HCT116 (cell line): ENCODE data around the gene PTCD3. TPM values are rescaled to one million over a fixed set of nuclear protein-coding genes. Genes with fewer than 3 reads are reported as not detected.

Source experiments
- ATAC-seq: fragments of 200-7000 bp; cut with Tn5 transposase; 2 replicates; pipeline ENCODE4 v1.9.1; 2020; ENCODE audit warnings: mild to moderate bottlenecking, moderate library complexity
- BruUV-seq: library from RNA; stranded (reverse); fragments of 400-500 nt; replicated peaks from 2 replicates; lab custom pipeline; 2021; lab: Mats Ljungman, UMichigan
- CTCF ChIA-PET: fragments of 300-600 bp; sonication (Branson Sonifier 250); formaldehyde crosslinking; loops from one replicate; lab custom pipeline; 2021; ENCODE audit warnings: antibody characterized with exemption; lab: Charles Lee
- POLR2A ChIA-PET: fragments of 300-600, 350-600 bp; sonication (Branson Sonifier 250); formaldehyde crosslinking; loops from one replicate; lab custom pipeline; 2021; ENCODE audit warnings: antibody characterized with exemption; lab: Charles Lee
- RAD21 ChIA-PET, 2 experiments: fragments of 300-600 bp; sonication (Branson Sonifier 250); formaldehyde crosslinking; loops; one replicate each; lab custom pipeline; 2023; ENCODE audit warnings: low total read pairs in 2 of 2; ENCODE audit not compliant: uncharacterized antibody in 2 of 2, unreplicated experiment in 2 of 2, low non-redundant PET in 1 of 2; lab: Charles Lee
- DNase-seq: peaks from one replicate; pipeline ENCODE4 v3.0.0-alpha.2; 2010; ENCODE audit warnings: low read depth, low spot score
- H2AFZ ChIP-seq: fragments of 200-600 bp; shearing (Covaris generic), sonication (generic); 2 replicates; pipeline ENCODE4 v1.6.1; 2017; ENCODE audit warnings: low read depth, mixed run types, mixed read lengths, antibody characterized with exemption, low read length; ENCODE audit not compliant: poor library complexity, severe bottlenecking
- H3K27ac ChIP-seq: 2 replicates; pipeline ENCODE4 v1.5.1; 2012; ENCODE audit warnings: low read depth, low read length
- H3K27me3 ChIP-seq: fragments of 200-600 bp; sonication (generic); 2 replicates; pipeline ENCODE4 v1.6.1; 2016; ENCODE audit warnings: mixed run types, low read length, mixed read lengths; ENCODE audit not compliant: insufficient read depth
- H3K36me3 ChIP-seq, 2 experiments: fragments of 200-500 bp in 1 of 2; fragments of 200-600 bp in 1 of 2; sonication (Bioruptor generic) in 1 of 2; sonication (generic) in 1 of 2; 2 replicates each; pipeline versions ENCODE4 v1.5.1 to v1.6.1; 2014 to 2016; ENCODE audit warnings: low read length in 2 of 2, inconsistent platforms in 1 of 2, mixed read lengths in 1 of 2, mixed run types in 1 of 2; ENCODE audit not compliant: insufficient read depth in 2 of 2, control insufficient read depth in 1 of 2
- H3K4me1 ChIP-seq, 2 experiments: fragments of 200-600 bp in 1 of 2; sonication (generic) in 1 of 2; 2 replicates each; pipeline versions ENCODE4 v1.5.1 to v1.6.1; 2012 to 2017; ENCODE audit warnings: low read length in 2 of 2, inconsistent platforms in 1 of 2, mild to moderate bottlenecking in 1 of 2, mixed read lengths in 1 of 2, mixed run types in 1 of 2, moderate library complexity in 1 of 2; ENCODE audit not compliant: insufficient read depth in 2 of 2, control insufficient read depth in 1 of 2
- H3K4me2 ChIP-seq: fragments of 200-600 bp; sonication (generic); 2 replicates; pipeline ENCODE4 v1.6.1; 2017; ENCODE audit warnings: mixed run types, low read length, mixed read lengths
- H3K4me3 ChIP-seq, 2 experiments: fragments of 200-600 bp in 1 of 2; sonication (generic) in 1 of 2; replicated peaks in 1 of 2; 2 replicates each; pipeline ENCODE4 v1.5.1; 2011 to 2016; ENCODE audit warnings: low read length in 2 of 2, control low read depth in 1 of 2, low read depth in 1 of 2, mild to moderate bottlenecking in 1 of 2, mixed read lengths in 1 of 2, mixed run types in 1 of 2
- H3K79me2 ChIP-seq: fragments of 200-600 bp; sonication (generic); 2 replicates; pipeline ENCODE4 v1.6.1; 2017; ENCODE audit warnings: mild to moderate bottlenecking, mixed run types, low read length, moderate library complexity, mixed read lengths; ENCODE audit not compliant: insufficient read depth
- H3K9ac ChIP-seq: fragments of 200-600 bp; sonication (generic); 2 replicates; pipeline ENCODE4 v1.6.1; 2016; ENCODE audit warnings: low read length, mixed read lengths
- H3K9me2 ChIP-seq: fragments of 200-600 bp; sonication (generic), shearing (Covaris generic); 2 replicates; pipeline ENCODE4 v1.6.1; 2017; ENCODE audit warnings: mixed run types, mild to moderate bottlenecking, moderate library complexity; ENCODE audit not compliant: insufficient read depth
- H3K9me3 ChIP-seq, 2 experiments: fragments of 200-500 bp in 1 of 2; fragments of 200-600 bp in 1 of 2; sonication (Bioruptor generic) in 1 of 2; sonication (generic) in 1 of 2; 2 replicates each; pipeline ENCODE4 v1.6.1; 2014 to 2017; ENCODE audit warnings: low read length in 2 of 2, mixed read lengths in 2 of 2, inconsistent platforms in 1 of 2, low read depth in 1 of 2, mild to moderate bottlenecking in 1 of 2, mixed run types in 1 of 2, moderate library complexity in 1 of 2; ENCODE audit not compliant: control insufficient read depth in 1 of 2, insufficient read depth in 1 of 2
- H4K20me1 ChIP-seq: fragments of 200-600 bp; sonication (generic), shearing (Covaris generic); 2 replicates; pipeline ENCODE4 v1.6.1; 2017; ENCODE audit warnings: mixed run types, mild to moderate bottlenecking, moderate library complexity; ENCODE audit not compliant: insufficient read depth
- ATF3 ChIP-seq: IDR thresholded peaks from 2 replicates; pipeline ENCODE4 v1.6.1; 2012
- CTCF ChIP-seq, 3 experiments: fragments of 200-600 bp in 1 of 3; sonication (generic) in 1 of 3; IDR thresholded peaks in 2 of 3; conservative IDR thresholded peaks in 1 of 3; 2 replicates each; pipeline ENCODE4 v1.5.1; 2012 to 2017; ENCODE audit warnings: low read depth in 2 of 3, low read length in 2 of 3, antibody characterized with exemption in 1 of 3, borderline replicate concordance in 1 of 3, control low read depth in 1 of 3, mild to moderate bottlenecking in 1 of 3, mixed read lengths in 1 of 3, mixed run types in 1 of 3, moderate library complexity in 1 of 3; ENCODE audit not compliant: insufficient read depth in 1 of 3
- ELF1 ChIP-seq: IDR thresholded peaks from 2 replicates; pipeline ENCODE4 v1.6.1; 2012; ENCODE audit warnings: low read depth, borderline replicate concordance
- EZH2 ChIP-seq: fragments of 200-600 bp; sonication (generic); IDR thresholded peaks from 2 replicates; pipeline ENCODE4 v1.6.1; 2017; ENCODE audit warnings: antibody characterized with exemption, mixed run types
- MAX ChIP-seq: IDR thresholded peaks from 2 replicates; pipeline ENCODE4 v1.6.1; 2012
- POLR2A ChIP-seq: IDR thresholded peaks from 2 replicates; pipeline ENCODE4 v1.7.0; 2011; ENCODE audit warnings: borderline replicate concordance; ENCODE audit not compliant: insufficient read depth, insufficient read length; ENCODE audit errors: extremely low read depth
- POLR2AphosphoS5 ChIP-seq: IDR thresholded peaks from 2 replicates; pipeline ENCODE4 v1.6.1; 2011; ENCODE audit warnings: mild to moderate bottlenecking, low read depth, low read length, moderate library complexity
- RAD21 ChIP-seq: IDR thresholded peaks from 2 replicates; pipeline ENCODE4 v1.6.1; 2012; ENCODE audit warnings: low read depth, mild to moderate bottlenecking
- REST ChIP-seq: IDR thresholded peaks from 2 replicates; pipeline ENCODE4 v1.6.1; 2012; ENCODE audit warnings: low read depth
- SIN3A ChIP-seq: IDR thresholded peaks from 2 replicates; pipeline ENCODE4 v1.6.1; 2012; ENCODE audit warnings: low read depth
- SP1 ChIP-seq: IDR thresholded peaks from 2 replicates; pipeline ENCODE4 v1.6.1; 2012; ENCODE audit warnings: low read depth
- TCF7L2 ChIP-seq: IDR thresholded peaks from 2 replicates; pipeline ENCODE4 v1.7.0; 2011; ENCODE audit warnings: borderline replicate concordance, inconsistent platforms; ENCODE audit not compliant: insufficient read depth, insufficient read length; ENCODE audit errors: extremely low read depth
- YY1 ChIP-seq: IDR thresholded peaks from 2 replicates; pipeline ENCODE4 v1.6.1; 2011; ENCODE audit warnings: low read length, low read depth, moderate library complexity, mild to moderate bottlenecking; ENCODE audit not compliant: insufficient replicate concordance; ENCODE audit errors: extremely low read depth
- ZBTB33 ChIP-seq: IDR thresholded peaks from 2 replicates; pipeline ENCODE4 v1.6.1; 2011; ENCODE audit warnings: mild to moderate bottlenecking, low read length, moderate library complexity; ENCODE audit not compliant: insufficient replicate concordance; ENCODE audit errors: extremely low read depth
- ZFX ChIP-seq: fragments of 450-650 bp; IDR thresholded peaks from 2 replicates; pipeline ENCODE4 v1.6.1; 2017
- intact Hi-C: fragments of 100-400 bp; cut with micrococcal nuclease; formaldehyde crosslinking; loops from 2 replicates; pipeline ENCODE4 v1.10.0; 2022
- total RNA-seq: library from RNA; stranded (reverse); gene quantifications from one replicate; pipeline ENCODE4 v1.2.1, GENCODE V29; 2021; ENCODE audit not compliant: unreplicated experiment

The PTCD3 gene
- total RNA-seq, 1 experiment from 2014 or later: 154 TPM

DNA sequence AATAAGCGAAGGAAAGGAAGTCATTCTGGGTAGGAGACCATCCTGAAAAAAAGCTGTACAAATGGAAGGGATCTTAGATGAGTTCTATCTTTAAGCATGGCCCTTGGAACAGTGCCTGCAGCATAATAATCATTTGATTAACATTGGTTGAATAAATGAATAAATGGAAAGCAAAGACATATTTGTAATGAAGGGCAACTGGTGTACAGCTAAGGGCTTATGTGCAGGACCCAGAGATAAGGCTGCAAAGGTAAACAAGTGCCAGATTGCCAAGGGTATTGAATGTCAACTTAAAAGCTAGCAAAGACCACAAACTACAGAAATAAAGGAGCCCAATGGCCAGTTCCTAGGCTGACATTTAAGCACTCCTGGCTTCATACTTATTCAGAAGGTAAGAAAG is 69.8 kb downstream of the PTCD3 start:
- Histone ChIP-seq H3K4me1 (peaks cover 0 to 3% of the 10 kb centered on the region in 2 experiments; a peak in 1 of 4 replicates), H3K27ac (no peak overlapping the region), H2AFZ (no peak overlapping the region), H3K9me2 (no peaks in the 10 kb centered on the region), H4K20me1 (peaks cover 8% of the 10 kb centered on the region; the same call in 1 of the 2 replicates), H3K9me3 (no peaks in the 10 kb centered on the region), H3K4me2 (no peak overlapping the region), H3K36me3 (peaks cover 23 to 26% of the 10 kb centered on the region in 2 experiments; a peak in 3 of 4 replicates), H3K9ac (no peak overlapping the region), H3K79me2 (peaks cover 67% of the 10 kb centered on the region), H3K27me3 (no peaks in the 10 kb centered on the region), H3K4me3 (no peak overlapping the region)
- POLR2A ChIA-PET: interaction anchor here (1.3 kb wide), 1 partner anchor 19 kb away, joined by 3 read pairs; the partner anchor contains the start of gene IMMT
- RAD21 ChIA-PET: no interaction called here
- DNase-seq: no peak
- CTCF ChIA-PET: no interaction called here
- no peak for ATAC-seq
- BruUV-seq: no TSS peak
- TF ChIP-seq SP1: no peak
- no peak for TF ChIP-seq YY1
- no peak for TF ChIP-seq CTCF (IDR thresholded peaks at IDR 0.05 in 2 of 3, conservative IDR thresholded peaks at IDR 0.05 in 1 of 3; ENCODE audit: borderline replicate concordance in 1 of 3, insufficient read depth in 1 of 3, low read depth in 2 of 3, low read length in 2 of 3)
- no peak for TF ChIP-seq ZFX
- TF ChIP-seq MAX: no peak
- TF ChIP-seq REST: no peak
- no peak for TF ChIP-seq TCF7L2
- no peak for TF ChIP-seq POLR2AphosphoS5
- TF ChIP-seq ELF1: no peak
- TF ChIP-seq POLR2A: no peak
- TF ChIP-seq ZBTB33: no peak
- TF ChIP-seq SIN3A: no peak
- no peak for TF ChIP-seq RAD21
- no peak for TF ChIP-seq ATF3
- no peak for TF ChIP-seq EZH2
- intact Hi-C loops: no loop called here
